Osteocyte (in vitro differentiated cells): ENCODE results near the gene KCNIP4. TPM values are rescaled to one million over a fixed set of nuclear protein-coding genes. Genes with fewer than 3 reads are reported as not detected.
"Not testable (repeated sequence)": the region's sequence is repeated elsewhere in the genome, so short reads cannot be mapped to it uniquely, and the experiment has no call there.

Experiments used
- DNase-seq: peaks from one replicate; pipeline ENCODE4 v3.0.0; 2021; ENCODE audit warnings: mixed read lengths; ENCODE audit not compliant: unreplicated experiment; ENCODE audit errors: extremely low spot score
- H3K27ac Mint-ChIP-seq: one replicate; pipeline ENCODE4 v1.8.0; 2021; ENCODE audit warnings: mild to moderate bottlenecking, mixed read lengths; ENCODE audit not compliant: unreplicated experiment
- H3K27me3 Mint-ChIP-seq: one replicate; pipeline ENCODE4 v1.8.0; 2021; ENCODE audit warnings: mixed read lengths; ENCODE audit not compliant: unreplicated experiment
- H3K36me3 Mint-ChIP-seq: one replicate; pipeline ENCODE4 v1.8.0; 2021; ENCODE audit warnings: mixed read lengths; ENCODE audit not compliant: unreplicated experiment
- H3K4me1 Mint-ChIP-seq: one replicate; pipeline ENCODE4 v1.8.0; 2021; ENCODE audit warnings: mixed read lengths; ENCODE audit not compliant: unreplicated experiment
- H3K4me3 Mint-ChIP-seq: one replicate; pipeline ENCODE4 v1.8.0; 2021; ENCODE audit warnings: mild to moderate bottlenecking, moderate library complexity, mixed read lengths; ENCODE audit not compliant: unreplicated experiment
- H3K9me3 Mint-ChIP-seq: one replicate; pipeline ENCODE4 v1.8.0; 2021; ENCODE audit warnings: mixed read lengths; ENCODE audit not compliant: unreplicated experiment
- total RNA-seq: library from RNA; stranded (reverse); gene quantifications from 2 replicates; pipeline ENCODE4 v1.2.1, GENCODE V29; 2021
- TF ChIP-seq, protein P1 (sequence below): fragments of 200-600 bp; sonication (generic); IDR thresholded peaks from 2 replicates; pipeline ENCODE4 v1.5.0; 2021; ENCODE audit warnings: antibody characterized with exemption, mild to moderate bottlenecking, moderate library complexity

KCNIP4 gene
- total RNA-seq, 1 donor from 2014 or later = 0.24 TPM

DNA sequence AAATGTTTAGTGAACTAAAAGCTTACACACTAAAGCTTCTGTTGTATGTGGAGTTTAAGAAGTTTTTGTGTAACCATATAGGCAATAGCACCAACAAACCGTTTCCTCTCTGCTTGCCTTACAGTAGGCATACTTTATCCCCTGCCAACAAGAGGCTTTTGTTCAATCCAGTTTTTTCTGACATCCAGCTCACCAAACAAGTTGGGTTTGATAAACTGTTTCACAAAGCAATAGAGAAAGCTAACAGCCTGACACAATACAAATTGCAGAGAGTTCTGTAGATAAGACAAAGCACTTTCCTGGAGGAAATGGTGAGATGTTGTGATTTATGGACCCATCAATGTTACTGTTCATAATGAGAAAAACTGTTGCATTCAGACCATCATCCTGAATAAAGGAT is 1194.5 kb downstream of the KCNIP4 start:
- no peak overlapping the region for H3K27ac Mint-ChIP-seq

DNA sequence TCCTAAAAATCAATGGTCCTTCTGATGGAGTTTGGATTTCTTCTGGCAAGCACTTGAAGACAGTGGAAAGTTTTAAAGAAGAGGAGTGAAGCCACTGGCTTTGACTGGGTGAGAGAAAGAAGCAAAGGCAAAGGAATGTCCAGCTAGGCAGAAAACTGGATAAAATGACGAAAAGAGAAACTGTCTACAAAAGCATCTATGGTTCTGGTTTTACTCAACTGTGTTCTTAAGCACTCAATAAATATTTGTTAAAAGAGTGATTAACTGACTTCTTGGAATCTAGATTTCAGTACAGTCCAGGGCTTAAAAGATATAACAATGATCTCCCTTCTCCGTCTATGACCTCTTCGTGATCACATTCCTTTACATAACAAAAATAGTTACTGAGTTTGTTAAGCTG is 1195.9 kb downstream of the KCNIP4 start:
- H3K27me3 Mint-ChIP-seq = no peaks in the 10 kb centered on the region
- H3K4me1 Mint-ChIP-seq = no peaks in the 10 kb centered on the region
- peaks cover 6% of the 10 kb centered on the region for H3K36me3 Mint-ChIP-seq
- H3K4me3 Mint-ChIP-seq = no peak overlapping the region
- no peaks in the 10 kb centered on the region for H3K9me3 Mint-ChIP-seq
- DNase-seq = no peak
- TF ChIP-seq, protein P1, sequence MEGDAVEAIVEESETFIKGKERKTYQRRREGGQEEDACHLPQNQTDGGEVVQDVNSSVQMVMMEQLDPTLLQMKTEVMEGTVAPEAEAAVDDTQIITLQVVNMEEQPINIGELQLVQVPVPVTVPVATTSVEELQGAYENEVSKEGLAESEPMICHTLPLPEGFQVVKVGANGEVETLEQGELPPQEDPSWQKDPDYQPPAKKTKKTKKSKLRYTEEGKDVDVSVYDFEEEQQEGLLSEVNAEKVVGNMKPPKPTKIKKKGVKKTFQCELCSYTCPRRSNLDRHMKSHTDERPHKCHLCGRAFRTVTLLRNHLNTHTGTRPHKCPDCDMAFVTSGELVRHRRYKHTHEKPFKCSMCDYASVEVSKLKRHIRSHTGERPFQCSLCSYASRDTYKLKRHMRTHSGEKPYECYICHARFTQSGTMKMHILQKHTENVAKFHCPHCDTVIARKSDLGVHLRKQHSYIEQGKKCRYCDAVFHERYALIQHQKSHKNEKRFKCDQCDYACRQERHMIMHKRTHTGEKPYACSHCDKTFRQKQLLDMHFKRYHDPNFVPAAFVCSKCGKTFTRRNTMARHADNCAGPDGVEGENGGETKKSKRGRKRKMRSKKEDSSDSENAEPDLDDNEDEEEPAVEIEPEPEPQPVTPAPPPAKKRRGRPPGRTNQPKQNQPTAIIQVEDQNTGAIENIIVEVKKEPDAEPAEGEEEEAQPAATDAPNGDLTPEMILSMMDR = no peak
- H3K27ac Mint-ChIP-seq = no peak overlapping the region

More for the DNA sequence above, 1194.5 kb downstream of the KCNIP4 start:
- Mint-ChIP-seq H3K4me1 (no peaks in the 10 kb centered on the region), H3K9me3 (no peaks in the 10 kb centered on the region), H3K27me3 (no peaks in the 10 kb centered on the region), H3K36me3 (peaks cover 6% of the 10 kb centered on the region), H3K4me3 (no peak overlapping the region)
- DNase-seq = no peak
- TF ChIP-seq, protein P1 = no peak

DNA sequence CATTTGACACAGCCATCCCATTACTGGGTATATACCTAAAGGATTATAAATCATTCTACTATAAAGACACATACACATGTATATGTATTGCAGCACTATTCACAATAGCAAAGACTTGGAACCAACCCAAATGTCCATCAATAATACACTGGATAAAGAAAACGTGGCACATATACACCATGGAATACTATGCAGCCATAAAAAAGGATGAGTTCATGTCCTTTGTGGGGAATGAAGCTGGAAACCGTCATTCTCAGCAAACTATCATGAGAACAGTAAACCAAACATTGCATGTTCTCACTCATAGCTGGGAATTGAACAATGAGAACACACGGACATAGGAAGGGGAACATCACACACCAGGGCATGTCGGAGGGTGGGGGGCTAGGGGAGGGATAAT is 1202.6 kb downstream of the KCNIP4 start:
- not testable (repeated sequence) for H3K4me3 Mint-ChIP-seq, H3K4me1 Mint-ChIP-seq, H3K27me3 Mint-ChIP-seq, DNase-seq, H3K36me3 Mint-ChIP-seq, H3K27ac Mint-ChIP-seq
- H3K9me3 Mint-ChIP-seq = peaks cover 31% of the 10 kb centered on the region

DNA sequence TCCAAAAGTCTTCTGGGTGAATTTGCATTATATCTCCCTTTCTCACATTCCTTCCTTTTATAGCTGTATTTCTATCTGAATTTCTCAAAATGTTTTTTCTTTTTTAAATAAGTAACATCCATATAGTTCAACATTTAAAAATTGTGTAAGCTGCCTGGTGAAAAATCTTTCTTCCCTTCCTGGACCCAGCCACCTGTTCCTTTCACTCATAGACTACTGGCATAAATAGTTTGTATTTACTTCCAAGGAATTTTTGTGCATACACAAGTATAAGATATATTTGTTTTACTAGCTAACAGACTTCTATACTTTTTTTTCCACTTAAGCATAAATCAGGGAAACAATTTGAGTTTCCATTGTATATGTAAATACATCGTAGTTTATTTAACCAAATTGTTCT is 1212.6 kb downstream of the KCNIP4 start:
- no peaks in the 10 kb centered on the region for H3K4me1 Mint-ChIP-seq
- H3K9me3 Mint-ChIP-seq = peaks cover 36% of the 10 kb centered on the region
- TF ChIP-seq, protein P1 = no peak
- H3K27ac Mint-ChIP-seq = no peak overlapping the region
- H3K27me3 Mint-ChIP-seq = no peaks in the 10 kb centered on the region
- H3K4me3 Mint-ChIP-seq = no peak overlapping the region
- DNase-seq = no peak
- peaks cover 50% of the 10 kb centered on the region for H3K36me3 Mint-ChIP-seq

DNA sequence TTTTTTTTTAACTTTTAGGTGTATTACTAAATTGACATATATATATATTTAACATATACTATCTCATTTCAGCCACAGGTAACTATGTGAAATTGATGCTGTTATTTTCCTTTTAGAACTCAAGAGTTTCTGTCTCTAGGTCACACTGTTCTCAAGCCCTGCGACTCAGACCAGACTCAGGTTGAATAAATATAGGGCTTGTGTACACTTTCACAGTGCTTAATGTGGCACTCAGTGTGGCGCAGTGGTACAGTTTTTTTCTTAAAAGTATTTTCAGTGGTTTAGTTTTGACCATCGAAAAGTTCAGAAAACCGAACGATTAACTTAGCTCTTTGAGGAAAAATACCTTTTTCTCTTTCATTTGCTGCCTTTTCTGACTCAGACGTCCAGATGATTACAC is 1223.7 kb downstream of the KCNIP4 start:
- Mint-ChIP-seq H3K27me3 (no peaks in the 10 kb centered on the region), H3K36me3 (peaks cover 39% of the 10 kb centered on the region), H3K27ac (no peak overlapping the region), H3K4me3 (no peak overlapping the region), H3K4me1 (no peaks in the 10 kb centered on the region), H3K9me3 (peaks cover 11% of the 10 kb centered on the region)
- TF ChIP-seq, protein P1 = no peak
- DNase-seq = no peak

DNA sequence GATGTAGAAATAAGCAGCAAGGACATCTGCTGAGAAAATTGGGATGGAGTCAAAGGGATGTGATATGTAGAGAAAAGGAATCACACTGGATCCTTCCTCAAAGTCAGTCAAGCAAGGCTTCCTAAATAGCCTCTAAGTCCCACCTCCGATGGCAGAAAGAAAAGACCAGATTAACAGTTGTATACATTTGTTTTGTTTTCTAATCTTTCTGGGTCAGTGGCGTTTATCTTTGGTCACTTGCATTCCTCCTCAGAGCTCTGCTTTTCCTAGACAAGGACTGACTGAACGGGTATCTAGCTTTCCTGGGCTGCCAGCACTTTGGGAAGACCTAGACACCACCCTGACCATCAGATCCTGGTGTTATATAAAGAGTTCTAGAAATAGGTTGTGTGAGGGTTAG is 1225.1 kb downstream of the KCNIP4 start:
- Mint-ChIP-seq H3K27ac (no peak overlapping the region), H3K4me1 (no peaks in the 10 kb centered on the region), H3K36me3 (peaks cover 50% of the 10 kb centered on the region), H3K9me3 (peaks cover 14% of the 10 kb centered on the region), H3K27me3 (no peaks in the 10 kb centered on the region), H3K4me3 (no peak overlapping the region)
- TF ChIP-seq, protein P1 = no peak
- no peak for DNase-seq
